Hepatocyte (in vitro differentiated cells): Measurements from ENCODE around the gene CHD2.

Experiments used
- EZH2 ChIP-seq: fragments of 200-600 bp; sonication (generic); IDR thresholded peaks from 2 replicates; pipeline ENCODE4 v1.6.1; 2016; ENCODE audit warnings: antibody characterized with exemption, mild to moderate bottlenecking, borderline replicate concordance
- EZH2phosphoT487 ChIP-seq: fragments of 200-600 bp; sonication (generic); IDR thresholded peaks from one replicate; pipeline ENCODE4 v1.6.1; 2018; ENCODE audit warnings: antibody characterized with exemption, mild to moderate bottlenecking, low read depth, moderate library complexity; ENCODE audit not compliant: unreplicated experiment, severe bottlenecking
- TF ChIP-seq, protein P1 (sequence below): fragments of 200-600 bp; sonication (generic); IDR thresholded peaks from 2 replicates; pipeline ENCODE4 v1.5.1; 2016; ENCODE audit warnings: antibody characterized with exemption, mild to moderate bottlenecking; ENCODE audit not compliant: poor library complexity

DNA sequence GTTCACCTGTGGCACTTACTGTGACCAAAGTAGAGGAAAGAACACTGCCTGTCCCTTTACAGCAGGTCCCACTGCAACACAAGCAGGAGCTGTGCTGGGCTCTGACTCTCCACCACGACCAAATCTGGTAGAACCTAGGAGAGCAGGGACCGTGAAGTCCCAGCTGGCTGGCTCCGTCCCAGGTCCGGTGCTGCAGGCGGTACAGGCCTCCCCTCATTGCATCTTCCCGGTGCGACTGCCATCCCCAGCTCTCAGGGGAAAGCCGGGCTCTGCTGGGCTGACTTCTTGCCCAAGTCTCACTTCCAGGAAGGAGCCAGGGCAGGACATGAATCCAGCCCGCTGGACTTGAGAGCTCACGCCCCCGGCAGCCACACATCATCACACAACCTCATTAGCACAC, 155.1 kb downstream of the CHD2 start:
- TF ChIP-seq, protein P1, sequence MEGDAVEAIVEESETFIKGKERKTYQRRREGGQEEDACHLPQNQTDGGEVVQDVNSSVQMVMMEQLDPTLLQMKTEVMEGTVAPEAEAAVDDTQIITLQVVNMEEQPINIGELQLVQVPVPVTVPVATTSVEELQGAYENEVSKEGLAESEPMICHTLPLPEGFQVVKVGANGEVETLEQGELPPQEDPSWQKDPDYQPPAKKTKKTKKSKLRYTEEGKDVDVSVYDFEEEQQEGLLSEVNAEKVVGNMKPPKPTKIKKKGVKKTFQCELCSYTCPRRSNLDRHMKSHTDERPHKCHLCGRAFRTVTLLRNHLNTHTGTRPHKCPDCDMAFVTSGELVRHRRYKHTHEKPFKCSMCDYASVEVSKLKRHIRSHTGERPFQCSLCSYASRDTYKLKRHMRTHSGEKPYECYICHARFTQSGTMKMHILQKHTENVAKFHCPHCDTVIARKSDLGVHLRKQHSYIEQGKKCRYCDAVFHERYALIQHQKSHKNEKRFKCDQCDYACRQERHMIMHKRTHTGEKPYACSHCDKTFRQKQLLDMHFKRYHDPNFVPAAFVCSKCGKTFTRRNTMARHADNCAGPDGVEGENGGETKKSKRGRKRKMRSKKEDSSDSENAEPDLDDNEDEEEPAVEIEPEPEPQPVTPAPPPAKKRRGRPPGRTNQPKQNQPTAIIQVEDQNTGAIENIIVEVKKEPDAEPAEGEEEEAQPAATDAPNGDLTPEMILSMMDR: no peak
- no peak for TF ChIP-seq EZH2phosphoT487
- no peak for TF ChIP-seq EZH2
